COLO829 (cell line): ENCODE data around the gene EIF4E2.

ENCODE experiments used
- DNase-seq: peaks from one replicate; pipeline ENCODE4 v3.0.0; 2012; ENCODE audit warnings: low spot score

The EIF4E2 gene

DNA sequence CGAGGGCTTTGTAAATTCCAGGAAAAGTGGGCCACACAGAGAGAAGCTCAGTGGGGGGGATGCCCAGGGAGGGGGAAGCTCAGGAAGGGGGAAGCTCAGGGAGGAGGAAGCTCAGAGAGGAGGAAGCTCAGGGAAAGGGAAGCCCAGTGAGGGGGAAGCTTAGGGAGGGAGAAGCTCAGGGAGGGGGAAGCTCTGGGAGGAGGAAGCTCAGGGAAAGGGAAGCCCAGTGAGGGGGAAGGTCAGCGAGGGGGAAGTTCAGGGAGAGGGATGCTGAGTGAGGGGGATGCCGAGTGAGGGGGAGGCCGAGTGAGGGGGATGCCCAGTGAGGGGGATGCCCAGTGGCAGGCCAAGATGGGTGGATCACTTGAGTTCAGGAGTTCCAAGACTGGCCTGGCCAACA is 11.8 kb upstream of the EIF4E2 start:
- DNase-seq, result no peak

DNA sequence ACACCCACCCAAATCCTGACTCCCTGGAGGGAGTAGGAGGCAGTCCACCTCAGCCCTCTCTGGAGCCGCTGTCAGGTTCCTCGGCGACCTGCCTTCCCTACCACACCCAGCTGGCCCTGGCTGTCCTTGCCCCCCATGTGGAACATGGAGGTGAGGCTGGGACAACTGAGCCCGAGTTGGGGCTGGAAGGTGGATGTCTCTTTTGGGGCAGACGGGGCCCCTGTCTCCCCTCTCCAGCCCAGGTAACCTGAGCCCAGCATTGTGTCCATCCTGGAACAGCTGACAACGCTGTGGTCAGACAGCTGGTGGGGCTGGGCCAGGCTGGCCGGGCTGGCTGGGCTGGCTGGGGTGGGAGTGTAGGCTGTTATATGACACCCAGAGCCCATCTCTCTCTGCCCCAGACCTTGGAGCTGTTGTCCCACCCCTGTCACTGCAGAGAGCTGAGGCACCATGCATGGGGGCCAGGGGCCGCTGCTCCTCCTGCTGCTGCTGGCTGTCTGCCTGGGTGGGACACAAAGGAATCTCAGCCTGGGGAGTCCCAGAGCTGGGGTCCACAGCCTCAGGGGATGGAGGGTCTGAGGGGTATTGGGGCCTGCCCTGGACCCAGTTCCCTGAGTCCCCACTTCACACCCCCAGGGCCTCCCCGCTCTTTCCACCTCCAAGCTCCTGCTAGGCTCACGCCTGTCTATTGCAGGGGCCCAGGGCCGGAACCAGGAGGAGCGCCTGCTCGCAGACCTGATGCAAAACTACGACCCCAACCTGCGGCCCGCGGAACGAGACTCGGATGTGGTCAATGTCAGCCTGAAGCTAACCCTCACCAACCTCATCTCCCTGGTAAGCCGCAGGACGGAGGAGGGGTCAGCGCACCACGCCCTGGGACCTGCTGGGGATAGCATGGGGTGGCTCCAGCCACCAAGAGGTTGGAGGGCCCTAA is 10.9 kb upstream of the EIF4E2 start, which contains the start of gene CHRNG:
CHRNG (plus strand) TSS at position 395 of the 934 bp plus-strand sequence; CDS start at position 451, 56 bp downstream.
- no peak for DNase-seq

DNA sequence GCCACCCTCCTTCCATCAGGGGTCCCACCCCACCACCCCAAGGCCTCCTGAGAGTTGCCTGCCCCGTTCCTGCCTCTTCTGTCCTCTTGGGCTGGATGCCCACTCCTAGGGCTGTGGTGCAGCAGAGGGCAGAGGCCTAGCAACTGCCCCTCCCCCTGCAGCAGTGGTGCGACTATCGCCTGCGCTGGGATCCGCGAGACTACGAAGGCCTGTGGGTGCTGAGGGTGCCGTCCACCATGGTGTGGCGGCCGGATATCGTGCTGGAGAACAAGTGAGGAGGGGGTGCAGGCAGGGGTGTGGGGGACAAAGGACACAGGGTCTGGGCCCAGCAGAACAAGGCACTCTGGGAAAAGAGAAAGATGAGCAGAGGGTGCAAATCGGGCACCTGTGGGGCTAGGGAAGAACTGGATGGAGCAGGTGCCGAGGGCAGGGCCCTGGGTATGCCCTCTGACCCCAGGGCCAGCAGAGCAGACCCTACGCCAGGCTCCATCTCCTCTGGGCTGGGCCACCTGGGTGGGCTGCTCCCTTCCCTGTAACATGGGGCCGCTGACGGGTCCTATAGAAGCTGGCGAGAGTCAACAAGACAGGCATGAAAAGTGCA is 9.9 kb upstream of the EIF4E2 start:
- DNase-seq, result no peak

DNA sequence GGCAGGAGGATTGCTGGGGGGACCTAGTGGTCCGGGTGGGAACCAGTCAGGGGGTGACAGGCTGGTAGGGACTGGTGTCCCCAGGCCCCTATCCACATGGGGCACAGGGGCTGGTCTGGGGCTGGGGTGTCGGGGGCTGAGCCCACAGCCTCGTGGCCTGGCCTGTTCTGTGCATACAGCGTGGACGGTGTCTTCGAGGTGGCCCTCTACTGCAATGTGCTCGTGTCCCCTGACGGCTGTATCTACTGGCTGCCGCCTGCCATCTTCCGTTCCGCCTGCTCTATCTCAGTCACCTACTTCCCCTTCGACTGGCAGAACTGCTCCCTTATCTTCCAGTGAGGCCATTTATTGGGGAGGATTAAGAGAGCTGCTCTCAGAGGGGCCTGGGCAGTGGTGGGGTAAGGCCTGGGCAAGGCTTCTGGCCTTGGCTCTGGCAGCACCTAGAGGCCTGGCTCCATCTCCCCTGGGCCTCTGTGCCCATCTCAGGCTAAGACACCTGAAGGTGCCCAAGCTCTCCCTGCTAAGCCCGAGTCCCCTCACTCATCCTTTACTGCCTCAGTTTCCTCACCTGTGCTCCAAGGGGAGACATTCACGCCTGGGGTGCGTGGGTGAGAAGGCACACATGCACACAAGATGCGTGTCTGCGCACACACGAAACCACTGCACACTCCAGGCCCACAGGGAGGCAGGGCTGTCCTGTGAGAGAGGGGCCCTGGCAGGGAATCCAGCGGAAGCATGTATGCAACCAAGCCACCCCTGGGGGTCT is 9.1 kb upstream of the EIF4E2 start:
- DNase-seq, result no peak

DNA sequence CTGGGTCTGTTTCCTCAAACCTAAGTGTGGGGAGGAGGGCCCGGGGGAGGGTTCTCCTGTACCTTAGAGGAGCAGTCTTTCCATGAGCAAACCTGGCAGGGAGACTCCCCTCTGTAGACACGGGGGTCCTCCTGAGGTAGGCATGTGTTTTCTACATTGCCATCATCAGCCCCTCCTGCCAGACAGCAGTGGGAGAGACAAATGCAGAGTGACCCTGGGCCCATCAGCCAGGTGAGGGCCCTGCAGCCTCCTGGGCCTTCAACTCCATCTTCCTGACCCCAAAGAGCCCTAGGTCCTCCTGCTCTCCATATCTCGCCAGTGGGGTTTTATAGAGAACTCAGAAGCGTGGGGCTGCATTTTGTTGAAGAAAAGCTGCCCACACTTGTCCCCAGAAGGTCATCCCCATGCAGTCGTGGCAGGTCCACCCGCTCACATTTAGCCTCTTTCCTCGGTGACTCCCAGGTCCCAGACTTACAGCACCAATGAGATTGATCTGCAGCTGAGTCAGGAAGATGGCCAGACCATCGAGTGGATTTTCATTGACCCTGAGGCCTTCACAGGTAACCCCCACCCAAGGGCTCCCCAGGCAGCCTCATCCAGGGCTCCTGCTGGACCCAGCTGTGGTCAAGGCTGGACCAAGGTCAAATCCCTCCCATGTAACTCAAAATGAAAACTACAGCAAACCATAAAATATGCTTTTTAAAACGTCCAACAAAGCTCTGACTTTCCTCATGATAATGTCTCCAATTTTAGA is 8.4 kb upstream of the EIF4E2 start:
- no peak for DNase-seq

DNA sequence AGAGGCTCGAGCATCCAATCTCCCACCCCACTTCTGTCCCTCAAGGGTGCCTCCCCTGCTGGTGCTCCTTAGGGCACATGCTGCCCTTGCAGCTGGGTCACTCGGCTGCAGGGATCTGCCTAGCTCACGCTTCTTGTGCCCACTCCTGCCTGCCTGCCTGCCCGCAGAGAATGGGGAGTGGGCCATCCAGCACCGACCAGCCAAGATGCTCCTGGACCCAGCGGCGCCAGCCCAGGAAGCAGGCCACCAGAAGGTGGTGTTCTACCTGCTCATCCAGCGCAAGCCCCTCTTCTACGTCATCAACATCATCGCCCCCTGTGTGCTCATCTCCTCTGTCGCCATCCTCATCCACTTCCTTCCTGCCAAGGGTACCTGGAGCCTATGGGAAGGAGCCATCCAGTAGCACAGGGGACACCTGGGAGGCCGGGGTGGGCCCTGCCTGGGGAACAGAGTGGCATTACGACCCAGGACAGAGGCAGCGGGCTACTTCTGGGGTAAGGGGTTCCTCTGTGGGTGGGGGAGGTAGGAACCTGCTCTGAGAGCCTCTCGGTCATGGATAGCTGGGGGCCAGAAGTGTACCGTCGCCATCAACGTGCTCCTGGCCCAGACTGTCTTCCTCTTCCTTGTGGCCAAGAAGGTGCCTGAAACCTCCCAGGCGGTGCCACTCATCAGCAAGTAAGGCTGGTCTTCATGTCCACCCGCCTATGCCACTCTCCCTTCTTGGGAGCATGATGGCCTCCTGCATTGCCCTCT is 7.6 kb upstream of the EIF4E2 start:
- DNase-seq, result no peak

DNA sequence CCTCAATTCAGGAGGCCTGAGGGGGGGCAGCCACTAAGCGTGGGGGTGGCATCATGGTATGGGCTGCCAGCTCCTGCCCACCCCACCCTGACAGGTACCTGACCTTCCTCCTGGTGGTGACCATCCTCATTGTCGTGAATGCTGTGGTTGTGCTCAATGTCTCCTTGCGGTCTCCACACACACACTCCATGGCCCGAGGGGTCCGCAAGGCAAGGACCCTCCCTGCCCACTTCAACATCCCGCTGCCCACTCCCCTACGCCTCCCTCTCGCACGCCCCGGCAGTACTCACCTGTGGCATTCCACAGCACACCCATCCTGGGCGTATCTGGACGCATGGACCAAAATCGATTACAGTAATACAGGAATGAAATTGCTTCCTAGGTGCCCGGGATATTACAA is 7.0 kb upstream of the EIF4E2 start:
- no peak for DNase-seq

DNA sequence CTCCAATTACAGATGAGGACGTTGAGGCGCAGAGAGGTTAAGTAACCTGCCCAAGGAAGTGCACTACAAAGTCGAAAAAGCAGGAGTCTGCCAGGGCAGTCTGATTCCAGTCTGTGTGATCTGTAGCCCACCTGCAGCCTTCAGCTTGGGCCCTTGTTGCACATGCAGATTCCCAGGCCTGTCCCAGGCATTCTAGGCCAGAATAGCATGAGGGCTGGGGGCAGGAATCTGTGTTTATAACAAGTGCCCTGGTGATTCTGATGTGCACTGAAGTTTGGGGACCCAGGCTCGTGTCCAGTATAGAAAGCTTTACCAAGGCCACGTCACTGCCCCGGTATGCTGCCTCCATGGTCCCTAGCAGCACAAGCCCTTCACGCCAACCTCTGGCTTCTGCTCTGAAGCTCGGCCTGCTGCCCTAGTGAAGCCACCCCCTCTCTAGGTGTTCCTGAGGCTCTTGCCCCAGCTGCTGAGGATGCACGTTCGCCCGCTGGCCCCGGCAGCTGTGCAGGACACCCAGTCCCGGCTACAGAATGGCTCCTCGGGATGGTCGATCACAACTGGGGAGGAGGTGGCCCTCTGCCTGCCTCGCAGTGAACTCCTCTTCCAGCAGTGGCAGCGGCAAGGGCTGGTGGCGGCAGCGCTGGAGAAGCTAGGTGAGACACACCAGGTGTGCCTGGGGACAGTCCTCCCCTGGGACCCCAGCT is 6.4 kb upstream of the EIF4E2 start:
- no peak for DNase-seq

DNA sequence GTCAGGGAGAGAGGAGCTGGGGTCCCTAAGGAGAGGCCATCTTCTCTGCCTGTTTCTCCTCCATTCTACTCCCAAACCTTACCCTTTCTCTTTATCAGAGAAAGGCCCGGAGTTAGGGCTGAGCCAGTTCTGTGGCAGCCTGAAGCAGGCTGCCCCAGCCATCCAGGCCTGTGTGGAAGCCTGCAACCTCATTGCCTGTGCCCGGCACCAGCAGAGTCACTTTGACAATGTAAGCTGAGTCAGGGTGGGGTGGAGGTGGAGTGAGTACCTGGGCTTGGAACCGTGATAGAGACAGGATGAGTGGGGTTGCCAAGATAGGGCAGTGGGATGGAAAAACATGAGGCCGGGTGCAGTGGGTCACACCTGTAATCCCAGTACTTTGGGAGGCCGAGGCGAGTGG is 5.8 kb upstream of the EIF4E2 start:
- no peak for DNase-seq

DNA sequence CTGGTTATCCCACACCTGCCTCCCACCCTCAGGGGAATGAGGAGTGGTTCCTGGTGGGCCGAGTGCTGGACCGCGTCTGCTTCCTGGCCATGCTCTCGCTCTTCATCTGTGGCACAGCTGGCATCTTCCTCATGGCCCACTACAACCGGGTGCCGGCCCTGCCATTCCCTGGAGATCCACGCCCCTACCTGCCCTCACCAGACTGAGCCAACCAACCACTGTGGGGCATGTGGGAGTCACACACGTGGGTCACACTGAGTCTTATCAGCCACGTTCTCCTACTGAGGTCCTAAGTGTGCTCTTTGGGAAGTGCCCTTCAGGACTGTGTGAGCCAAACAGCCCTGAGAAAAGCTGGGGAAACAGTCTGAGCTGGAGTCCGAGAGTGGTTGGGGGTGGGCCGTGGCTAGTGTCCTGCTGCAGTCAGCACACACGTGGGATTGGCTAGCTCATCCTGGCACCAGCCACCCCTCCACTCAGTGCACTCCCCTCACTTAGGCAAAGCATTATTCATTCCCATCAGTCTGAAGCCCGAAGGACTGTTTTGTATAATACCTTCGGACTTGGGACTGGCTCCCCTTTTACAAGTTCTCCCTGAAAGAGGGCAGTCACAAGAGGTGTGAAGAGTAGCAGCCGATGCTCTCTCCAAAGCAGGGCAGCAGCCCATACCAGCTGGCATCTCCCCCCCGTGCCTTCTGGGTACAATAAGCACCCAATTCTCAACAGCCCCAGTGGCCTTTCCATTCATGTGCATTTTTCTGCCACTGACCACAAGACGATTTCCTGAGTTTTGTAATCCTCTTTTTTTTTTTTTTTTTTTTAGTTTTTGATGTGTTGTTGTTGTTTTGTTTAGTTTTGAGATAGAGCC is 4.7 kb upstream of the EIF4E2 start:
- no peak for DNase-seq

DNA sequence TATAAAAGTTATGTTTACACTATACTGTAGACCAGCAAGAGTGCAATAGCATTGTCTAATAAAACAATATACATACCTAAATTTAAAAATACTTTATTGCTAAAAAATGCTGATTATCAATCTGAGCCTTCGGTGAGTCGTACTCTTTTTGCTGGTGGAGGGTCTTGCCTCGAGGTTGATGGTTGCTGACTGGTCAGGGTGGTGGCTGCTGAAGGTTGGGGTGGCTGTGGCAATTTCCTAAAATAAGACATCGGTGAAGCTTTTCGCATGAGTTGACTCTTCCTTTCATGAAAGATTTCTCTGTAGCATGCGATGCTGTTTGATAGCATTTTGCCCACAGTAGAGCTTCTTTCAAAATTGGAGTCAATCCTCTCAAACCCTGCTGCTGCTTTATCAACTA is 2.5 kb upstream of the EIF4E2 start:
- DNase-seq, result no peak

DNA sequence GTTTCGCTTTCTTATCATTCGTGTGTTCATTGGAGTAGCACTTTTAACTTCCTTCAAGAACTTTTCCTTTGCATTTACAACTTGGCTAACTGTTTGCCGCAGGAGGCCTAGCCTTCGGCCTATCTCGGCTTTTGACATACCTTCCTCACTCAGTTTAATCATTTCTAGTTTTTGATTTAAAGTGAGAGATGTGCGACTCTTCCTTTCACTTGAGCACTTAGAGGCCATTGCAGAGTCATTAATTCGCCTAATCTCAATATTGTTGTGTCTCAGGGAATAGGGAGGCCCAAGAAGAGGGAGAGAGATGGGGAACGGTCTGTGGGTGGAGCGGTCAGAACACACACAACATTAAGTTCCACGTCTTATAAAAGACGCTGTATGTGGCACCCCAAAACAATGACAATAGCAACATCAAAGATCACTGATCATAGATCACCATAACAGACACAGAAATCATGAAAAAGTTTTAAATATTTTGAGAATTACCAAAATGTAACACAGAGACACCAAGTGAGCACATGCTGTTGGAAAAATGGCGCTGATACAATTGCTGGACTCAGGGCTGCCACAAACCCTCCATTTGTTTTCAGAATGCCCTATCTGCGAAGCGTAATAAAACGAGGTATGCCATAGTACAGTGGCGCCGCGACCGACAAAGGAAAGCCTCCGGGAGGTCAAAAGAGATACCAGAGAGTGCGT is 685 bp upstream of the EIF4E2 start:
- DNase-seq, result no peak

DNA sequence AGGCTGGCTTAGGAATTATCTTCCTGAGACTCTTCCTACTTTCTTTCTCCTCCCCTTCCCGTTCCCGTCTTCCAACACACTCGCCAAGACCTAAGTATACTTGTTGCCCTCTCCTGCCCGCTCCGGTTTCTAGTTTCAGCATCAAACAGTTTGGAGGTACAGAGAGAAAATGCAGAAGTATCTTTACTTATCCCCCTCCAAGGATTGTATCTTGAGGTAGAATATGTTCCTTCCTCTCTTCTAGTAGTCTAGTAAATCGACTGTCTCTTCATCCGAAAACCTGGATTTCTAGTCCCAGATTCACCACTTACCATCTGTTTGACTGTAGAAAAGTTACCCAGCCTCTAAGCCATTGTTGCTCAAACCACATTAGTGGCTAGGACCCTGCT is 755 bp downstream of the EIF4E2 start:
- no peak for DNase-seq

DNA sequence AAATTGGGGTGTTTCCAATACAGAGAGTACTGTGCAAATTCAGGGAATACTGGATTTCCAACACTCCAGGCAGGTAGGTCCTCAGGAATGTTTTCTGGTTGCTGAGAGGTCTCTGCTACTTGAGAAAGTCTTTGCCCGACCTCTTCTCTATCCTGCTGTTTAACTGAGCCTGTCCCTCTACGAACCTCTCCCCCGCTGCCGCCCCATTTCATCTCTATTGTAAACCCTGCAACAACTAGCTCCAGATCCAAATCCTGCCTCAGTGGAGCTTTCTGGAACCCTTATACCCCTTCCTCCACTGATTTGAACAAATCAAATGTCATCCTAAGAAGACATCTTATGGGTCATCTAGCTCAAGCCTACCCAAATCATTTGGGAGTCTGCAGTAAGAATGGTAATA is 1.3 kb downstream of the EIF4E2 start:
- DNase-seq, result no peak

DNA sequence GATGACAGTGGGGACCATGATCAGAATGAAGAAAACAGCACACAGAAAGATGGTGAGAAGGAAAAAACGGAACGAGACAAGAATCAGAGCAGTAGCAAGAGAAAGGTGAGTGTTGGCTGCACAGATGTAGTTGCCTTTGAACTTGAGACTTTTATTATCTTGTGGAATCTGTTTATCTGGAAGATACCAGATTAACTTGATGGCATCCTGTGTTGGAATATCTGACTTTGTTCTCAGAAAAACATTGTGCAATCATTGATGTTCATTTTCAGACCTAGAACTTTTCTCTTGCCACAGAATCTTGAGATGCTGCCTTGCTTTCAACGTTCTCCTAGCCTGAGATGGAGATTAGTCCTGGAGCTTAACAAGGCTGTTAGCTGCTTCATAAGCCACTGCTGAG is 5.9 kb downstream of the EIF4E2 start:
- no peak for DNase-seq

DNA sequence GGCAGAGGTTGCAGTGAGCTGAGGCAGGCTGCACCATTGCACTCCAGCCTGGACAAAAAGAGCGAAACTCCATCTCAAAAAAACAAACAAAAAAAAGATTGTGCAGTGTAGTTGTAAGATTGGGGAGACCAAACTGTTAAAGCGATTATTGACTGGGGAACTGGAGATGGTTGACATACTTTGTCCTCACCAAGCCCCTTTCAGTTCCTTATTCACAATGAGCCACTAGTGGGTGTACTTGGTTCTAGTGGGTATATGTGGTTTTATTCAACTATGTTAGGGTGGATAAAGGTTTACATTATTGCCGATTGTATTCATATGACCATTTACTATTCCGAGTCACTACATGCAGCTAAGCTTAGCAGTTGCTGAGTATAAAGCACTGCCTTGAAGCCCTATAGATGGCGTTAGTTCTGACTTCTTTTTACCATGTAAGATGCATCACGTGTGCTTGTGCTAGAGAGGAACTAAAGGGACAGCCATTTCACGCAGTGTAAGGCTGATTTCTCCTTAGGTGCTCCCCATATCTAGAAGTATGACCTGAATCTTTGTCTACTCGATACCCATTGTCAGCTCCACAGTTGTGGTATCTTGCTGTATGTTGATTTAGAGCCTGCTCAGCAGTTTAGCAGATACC is 12.1 kb downstream of the EIF4E2 start:
- no peak for DNase-seq

DNA sequence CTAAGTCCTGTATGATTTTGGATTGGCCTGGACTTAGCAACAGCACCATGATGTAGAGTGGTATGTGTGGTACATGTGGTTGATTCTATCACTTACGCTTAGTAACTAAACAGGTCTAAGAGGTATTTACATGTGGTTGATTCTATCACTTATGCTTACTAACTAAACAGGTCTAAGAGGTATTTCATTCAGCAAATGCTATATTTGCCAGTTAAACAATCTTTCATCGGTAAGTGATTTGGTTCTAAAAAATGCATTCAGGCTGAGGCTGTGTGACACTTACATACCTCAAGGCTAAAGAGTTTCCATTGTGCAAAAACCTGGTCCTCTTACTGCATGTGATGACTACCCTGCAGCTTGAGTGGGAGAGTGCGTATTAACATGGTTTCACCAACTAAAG is 13.1 kb downstream of the EIF4E2 start:
- DNase-seq, result no peak

DNA sequence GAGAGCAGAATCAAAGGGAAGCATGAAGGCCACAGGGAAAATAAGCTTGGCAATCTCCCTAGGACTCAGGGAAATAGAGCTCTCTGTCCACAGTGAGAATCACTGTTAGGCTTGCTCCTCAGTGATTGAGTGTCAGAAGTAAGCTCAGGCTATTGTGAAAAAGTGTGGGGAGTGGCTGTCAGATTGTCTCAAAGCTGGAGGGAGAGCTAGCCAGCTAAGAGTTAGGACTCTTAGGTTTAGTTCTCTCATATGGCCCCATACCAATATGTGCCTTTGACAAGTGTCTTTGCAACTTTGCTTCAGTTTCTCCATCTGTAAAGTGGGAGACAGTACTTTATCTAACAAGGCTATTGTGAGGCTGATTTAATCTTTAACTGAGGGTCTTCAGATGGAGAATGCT is 17.2 kb downstream of the EIF4E2 start:
- no peak for DNase-seq

DNA sequence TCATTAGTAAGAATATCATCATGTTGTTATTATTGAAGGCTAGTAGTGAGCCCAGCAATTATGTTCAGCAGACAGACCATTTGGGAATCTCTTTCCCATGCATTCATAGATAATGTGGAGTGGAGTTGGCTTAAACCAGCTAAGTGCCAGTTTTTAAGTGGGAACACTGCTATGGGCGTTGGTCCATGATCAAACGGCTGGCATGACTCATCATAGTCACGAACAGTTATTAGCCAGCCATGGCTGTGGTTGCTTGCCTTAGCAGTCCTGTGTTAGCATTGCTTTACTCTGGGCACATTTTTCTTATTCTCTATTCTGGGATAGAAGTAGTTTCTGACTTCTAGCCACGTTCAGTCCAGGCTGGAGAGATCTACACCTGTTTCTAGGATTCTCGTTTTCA is 17.7 kb downstream of the EIF4E2 start:
- DNase-seq, result peak; percentile 63
